Right atrium auricular region (tissue), 2 donors: ENCODE data around the gene ADM. TPM values are rescaled to one million over a fixed set of nuclear protein-coding genes. Genes with fewer than 3 reads are reported as not detected.
A peak's percentile ranks its signal among the peaks of the same experiment; 100 is the strongest.
"Not testable (repeated sequence)": the region's sequence is repeated elsewhere in the genome, so short reads cannot be mapped to it uniquely, and the experiment has no call there.

Experiments
- DNase-seq: peaks from one replicate; pipeline ENCODE4 v3.0.0-alpha.2; 2019; ENCODE audit warnings: low spot score
- H3K27ac ChIP-seq, 2 donors: fragments of 200-600 bp; sonication (generic); 1 replicate in 1 of 2; 2 replicates in 1 of 2; pipeline ENCODE4 v1.5.1; 2016 to 2019
- H3K27me3 ChIP-seq, 2 donors: fragments of 200-600 bp; sonication (generic); one replicate each; pipeline versions ENCODE4 v1.5.1 to v1.6.0; 2017 to 2019
- H3K36me3 ChIP-seq: fragments of 200-600 bp; sonication (generic); one replicate; pipeline ENCODE4 v1.5.1; 2016
- H3K4me1 ChIP-seq, 2 donors: fragments of 200-600 bp; sonication (generic); one replicate each; pipeline versions ENCODE4 v1.5.1 to v1.6.0; 2017 to 2019
- H3K4me3 ChIP-seq, 2 donors: fragments of 200-600 bp; sonication (generic); 1 replicate in 1 of 2; 2 replicates in 1 of 2; pipeline ENCODE4 v1.5.1; 2017 to 2019; ENCODE audit warnings: mild to moderate bottlenecking in 1 of 2, moderate library complexity in 1 of 2
- H3K9me3 ChIP-seq, 2 donors: fragments of 200-600 bp; sonication (generic); one replicate each; pipeline ENCODE4 v1.5.1; 2019
- CTCF ChIP-seq, 2 donors: fragments of 200-600 bp; sonication (generic); IDR thresholded peaks; one replicate each; pipeline ENCODE4 v1.5.1; 2019; ENCODE audit warnings: antibody characterized with exemption in 2 of 2
- total RNA-seq, 2 donors: library from RNA; depleted of rRNA; stranded (reverse); fragments of >200 nt; gene quantifications; one replicate each; pipeline ENCODE4 v1.1.0, GENCODE V29; 2016

ADM gene
- 100 to 1,000 TPM in 1 of 2 donors, 10 to 100 TPM in 1; 31.2 to 217 TPM for total RNA-seq

GRCh38 chr11:10304495-10305261 lies at the start of gene ADM:
Gene ADM, plus strand, starts transcription at chr11:10305073. Its CDS starts 628 bp downstream, at chr11:10305701.
- Histone ChIP-seq H3K9me3 (no peaks in the 10 kb centered on the region), H3K36me3 (peaks cover 10% of the 10 kb centered on the region), H3K27me3 (no peaks in the 10 kb centered on the region), H3K4me3 (peak within 1 kb of the TSS; percentile 66), H3K4me1 (peaks cover 0 to 60% of the 10 kb centered on the region in 2 donors), H3K27ac (peak within 1 kb of the TSS; percentile 85 to 88)
- peak; percentile 77 to 86 for TF ChIP-seq CTCF (IDR thresholded peaks at IDR 0.05)
- DNase-seq, result peak; percentile 94

GRCh38 chr11:10255388-10256125 lies 49.3 kb upstream of the ADM start:
- no peaks in the 10 kb centered on the region for H3K27me3 ChIP-seq
- no peaks in the 10 kb centered on the region for H3K36me3 ChIP-seq
- no peak overlapping the region for H3K4me3 ChIP-seq
- no peak overlapping the region for H3K27ac ChIP-seq
- no peaks in the 10 kb centered on the region for H3K9me3 ChIP-seq
- DNase-seq, result no peak
- peaks cover 0 to 7% of the 10 kb centered on the region in 2 donors for H3K4me1 ChIP-seq
- no peak for TF ChIP-seq CTCF (IDR thresholded peaks at IDR 0.05)

GRCh38 chr11:10257478-10257877 lies 47.4 kb upstream of the ADM start:
- no peak overlapping the region for H3K27ac ChIP-seq
- no peak for DNase-seq
- no peaks in the 10 kb centered on the region for H3K9me3 ChIP-seq
- H3K27me3 ChIP-seq, result no peaks in the 10 kb centered on the region
- peaks cover 0 to 7% of the 10 kb centered on the region in 2 donors for H3K4me1 ChIP-seq
- no peaks in the 10 kb centered on the region for H3K36me3 ChIP-seq
- no peak overlapping the region for H3K4me3 ChIP-seq
- no peak for TF ChIP-seq CTCF (IDR thresholded peaks at IDR 0.05)

GRCh38 chr11:10261821-10262220 lies 43.1 kb upstream of the ADM start:
- Histone ChIP-seq H3K27me3 (no peaks in the 10 kb centered on the region), H3K27ac (no peak overlapping the region), H3K36me3 (no peaks in the 10 kb centered on the region), H3K4me1 (no peaks in the 10 kb centered on the region), H3K9me3 (no peaks in the 10 kb centered on the region), H3K4me3 (no peak overlapping the region)
- TF ChIP-seq CTCF (IDR thresholded peaks at IDR 0.05), result no peak
- no peak for DNase-seq

- no peak for DNase-seq
- no peaks in the 10 kb centered on the region for H3K4me1 ChIP-seq
- no peak for TF ChIP-seq CTCF (IDR thresholded peaks at IDR 0.05)
- no peak overlapping the region for H3K4me3 ChIP-seq
- H3K27me3 ChIP-seq, result no peaks in the 10 kb centered on the region
- H3K27ac ChIP-seq, result no peak overlapping the region
- no peaks in the 10 kb centered on the region for H3K9me3 ChIP-seq
- no peaks in the 10 kb centered on the region for H3K36me3 ChIP-seq
Measured at GRCh38 chr11:10263929-10264328, 40.9 kb upstream of the ADM start.

- DNase-seq, H3K4me3 ChIP-seq, H3K27me3 ChIP-seq, H3K27ac ChIP-seq, H3K9me3 ChIP-seq, H3K36me3 ChIP-seq, H3K4me1 ChIP-seq: not testable (repeated sequence)
Measured at GRCh38 chr11:10264716-10265115, 40.2 kb upstream of the ADM start.
